Progenitor cell of endocrine pancreas (in vitro differentiated cells): ENCODE data around the gene ZNRD2. TPM values are rescaled to one million over a fixed set of nuclear protein-coding genes. Genes with fewer than 3 reads are reported as not detected.

Source experiments
- DNase-seq: peaks from one replicate; pipeline ENCODE4 v3.0.0; 2021; ENCODE audit warnings: low spot score; ENCODE audit not compliant: unreplicated experiment
- H3K27ac Mint-ChIP-seq: 2 replicates; pipeline ENCODE4 v1.8.0; 2021; ENCODE audit warnings: mild to moderate bottlenecking, moderate library complexity, mixed read lengths
- H3K27me3 Mint-ChIP-seq: 2 replicates; pipeline ENCODE4 v1.8.0; 2021; ENCODE audit warnings: mixed read lengths
- H3K36me3 Mint-ChIP-seq: 2 replicates; pipeline ENCODE4 v1.8.0; 2022; ENCODE audit warnings: mixed read lengths; ENCODE audit not compliant: insufficient read depth
- H3K4me1 Mint-ChIP-seq: 2 replicates; pipeline ENCODE4 v1.8.0; 2021; ENCODE audit warnings: low read depth, mixed read lengths
- H3K4me3 Mint-ChIP-seq: 2 replicates; pipeline ENCODE4 v1.8.0; 2021; ENCODE audit warnings: low read depth, mild to moderate bottlenecking, moderate library complexity, mixed read lengths
- H3K9me3 Mint-ChIP-seq: 2 replicates; pipeline ENCODE4 v1.8.0; 2021; ENCODE audit warnings: low read depth, mixed read lengths
- CTCF ChIP-seq: fragments of 200-600 bp; sonication (generic); IDR thresholded peaks from one replicate; pipeline ENCODE4 v1.5.0; 2021; ENCODE audit warnings: antibody characterized with exemption, mild to moderate bottlenecking; ENCODE audit not compliant: unreplicated experiment
- total RNA-seq: library from RNA; stranded (reverse); gene quantifications from 2 replicates; pipeline ENCODE4 v1.2.1, GENCODE V29; 2021

Gene ZNRD2
- total RNA-seq, 1 donor from 2014 or later = 25.9 TPM

- DNase-seq = no peak
- Mint-ChIP-seq H3K27ac (no peak overlapping the region), H3K4me1 (peaks cover 17% of the 10 kb centered on the region), H3K4me3 (peak overlapping the region; percentile 87), H3K36me3 (peaks cover 14% of the 10 kb centered on the region), H3K27me3 (no peaks in the 10 kb centered on the region), H3K9me3 (no peaks in the 10 kb centered on the region)
- no peak for TF ChIP-seq CTCF
These were observed 43.0 kb downstream of the ZNRD2 start for GRCh38 chr11:65613091-65613928.

GRCh38 chr11:65615229-65615949 lies 45.1 kb downstream of the ZNRD2 start, which contains the start of gene PCNX3:
Gene PCNX3 (plus strand): TSS chr11:65615776. CDS start chr11:65616312, 536 bp downstream.
- Mint-ChIP-seq H3K27me3 (no peaks in the 10 kb centered on the region), H3K36me3 (peaks cover 8% of the 10 kb centered on the region), H3K4me1 (peaks cover 17% of the 10 kb centered on the region), H3K9me3 (no peaks in the 10 kb centered on the region), H3K27ac (peak within 1 kb of the TSS; percentile 95), H3K4me3 (peak within 1 kb of the TSS; percentile 96)
- DNase-seq = peak; percentile 99
- no peak for TF ChIP-seq CTCF

- H3K9me3 Mint-ChIP-seq = no peaks in the 10 kb centered on the region
- no peak for TF ChIP-seq CTCF
- H3K27me3 Mint-ChIP-seq = no peaks in the 10 kb centered on the region
- H3K27ac Mint-ChIP-seq = peak overlapping the region; percentile 95
- H3K4me1 Mint-ChIP-seq = peaks cover 17% of the 10 kb centered on the region
- peaks cover 6% of the 10 kb centered on the region for H3K36me3 Mint-ChIP-seq
- peak overlapping the region; percentile 96 for H3K4me3 Mint-ChIP-seq
- DNase-seq = no peak
These were observed 45.8 kb downstream of the ZNRD2 start for GRCh38 chr11:65615950-65616574.

GRCh38 chr11:65616575-65617001 lies 46.3 kb downstream of the ZNRD2 start:
- Mint-ChIP-seq H3K4me1 (peaks cover 17% of the 10 kb centered on the region), H3K27ac (peak overlapping the region; percentile 93), H3K9me3 (no peaks in the 10 kb centered on the region), H3K27me3 (no peaks in the 10 kb centered on the region), H3K4me3 (peak overlapping the region; percentile 96), H3K36me3 (peaks cover 6% of the 10 kb centered on the region)
- TF ChIP-seq CTCF = no peak
- no peak for DNase-seq
